HG03520 (cell line): Measurements from ENCODE around the gene ESYT2.
A peak's percentile ranks its signal among the peaks of the same experiment; 100 is the strongest.
"Not testable (repeated sequence)": the region's sequence is repeated elsewhere in the genome, so short reads cannot be mapped to it uniquely, and the experiment has no call there.

ENCODE experiments used
- ATAC-seq: cut with Tn5 transposase; IDR thresholded peaks from one replicate; pipeline ENCODE4 v1.9.1; 2021; ENCODE audit warnings: mild to moderate bottlenecking, moderate library complexity; ENCODE audit not compliant: unreplicated experiment

ESYT2 gene

GRCh38 chr7:158829342-158830210 is at the start of gene ESYT2:
TSS of gene ESYT2 (minus strand) at chr7:158829509. CDS start at chr7:158829418, 91 bp downstream.
- peak; percentile 78 for ATAC-seq

- not testable (repeated sequence) for ATAC-seq
These were observed 49.1 kb upstream of the ESYT2 start for GRCh38 chr7:158878151-158879079.

- ATAC-seq, result no peak
These were observed 47.7 kb upstream of the ESYT2 start for GRCh38 chr7:158876984-158877383.

DNA sequence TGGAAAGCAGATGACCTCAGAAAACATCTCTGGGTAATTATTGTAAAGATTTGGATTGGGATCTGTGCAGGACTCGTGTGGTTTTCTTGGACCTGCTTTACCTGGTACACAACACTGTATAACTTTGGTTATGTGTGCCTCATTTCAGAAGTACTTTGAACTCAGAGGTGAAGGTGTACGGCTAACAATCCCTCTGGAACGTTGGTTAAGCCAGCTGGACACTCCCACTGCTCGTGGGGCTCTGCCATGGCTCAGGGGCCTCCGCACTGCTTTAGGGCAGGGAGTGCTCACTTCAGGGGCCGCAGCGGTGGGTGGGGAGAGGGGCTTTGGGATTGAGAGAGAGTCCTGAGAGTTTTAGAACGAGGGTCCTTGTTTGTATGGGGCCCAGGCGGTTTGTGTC is 40.6 kb upstream of the ESYT2 start:
- no peak for ATAC-seq

GRCh38 chr7:158868764-158869410 is 39.6 kb upstream of the ESYT2 start:
- ATAC-seq, result no peak

DNA sequence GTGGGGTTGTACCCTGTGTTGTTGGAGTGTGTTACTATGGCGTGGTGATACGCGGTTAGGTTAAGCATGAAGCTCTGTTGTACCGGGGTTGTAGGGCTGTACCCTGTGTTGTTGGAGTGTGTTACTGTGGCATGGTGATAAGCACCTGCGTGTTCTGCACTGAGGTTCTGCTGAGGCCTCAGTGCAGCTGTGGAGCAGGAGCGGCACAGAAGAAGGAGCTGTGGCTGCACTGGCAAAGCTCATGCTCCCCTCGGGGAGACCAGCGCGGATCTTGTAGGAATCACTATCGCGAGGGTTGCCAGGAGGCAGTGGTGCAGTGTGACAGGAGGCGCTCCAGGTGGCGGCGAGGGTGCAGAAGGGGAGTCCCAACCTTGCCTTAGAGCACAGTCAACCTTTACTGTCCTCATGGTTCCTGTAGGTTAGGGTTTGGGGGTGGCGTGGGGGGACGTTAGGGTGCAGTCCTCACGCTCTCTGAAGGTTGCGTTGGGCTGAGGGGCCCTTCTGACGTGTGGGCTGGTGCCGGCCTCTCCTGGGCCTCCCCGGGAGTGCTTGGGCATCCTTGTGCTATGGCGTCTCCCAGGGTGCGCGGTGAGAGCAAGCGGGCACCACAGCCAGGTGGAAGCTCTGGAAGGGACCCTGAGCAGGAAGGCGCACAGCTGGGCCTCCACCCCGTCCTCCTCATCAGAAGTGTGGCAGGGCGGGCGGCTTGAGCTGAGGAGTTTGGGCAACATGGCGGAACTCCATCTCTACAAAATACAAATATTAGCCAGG is 38.1 kb upstream of the ESYT2 start:
- no peak for ATAC-seq

DNA sequence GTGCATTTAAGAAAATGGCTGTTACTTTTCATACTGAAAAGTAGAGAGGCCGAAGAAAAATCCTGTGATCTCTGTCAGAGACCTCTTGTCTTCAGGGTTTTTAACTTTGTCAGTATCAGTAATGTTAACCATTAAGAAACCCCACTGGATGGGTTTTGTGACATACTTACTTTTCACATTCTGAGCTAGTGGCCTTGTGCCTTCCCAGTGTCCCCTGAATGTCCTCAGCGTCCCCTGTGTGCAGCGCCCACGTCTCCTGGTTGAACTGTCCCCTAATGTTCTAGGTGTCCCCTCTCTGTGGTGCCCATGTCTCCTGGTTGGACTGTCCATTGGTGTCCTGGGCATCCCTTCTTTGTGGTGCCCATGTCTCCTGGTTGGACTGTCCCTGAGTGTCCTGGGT is 36.7 kb upstream of the ESYT2 start:
- ATAC-seq, result no peak

DNA sequence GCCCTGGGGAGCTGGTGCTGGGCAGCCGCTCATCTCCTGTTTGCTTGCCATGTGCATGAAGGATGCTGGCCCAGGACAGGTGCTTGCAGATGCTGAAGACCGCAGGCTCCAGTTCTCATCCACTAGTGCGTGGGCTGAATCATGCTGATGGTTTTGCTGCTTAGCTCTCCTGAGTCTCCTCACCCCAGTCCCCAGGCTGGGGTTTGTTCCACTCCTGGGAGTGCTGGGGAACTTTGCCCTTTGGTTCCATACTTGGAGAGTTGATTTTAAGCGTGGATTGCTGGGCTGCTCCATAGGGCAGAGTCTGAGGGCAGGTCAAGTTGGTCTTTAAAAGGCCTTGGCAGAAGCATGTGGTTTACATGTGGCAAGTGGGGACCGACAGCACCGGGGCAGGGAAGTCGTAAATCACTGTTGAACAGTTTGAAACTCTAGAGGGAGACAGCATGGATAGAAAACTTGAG is 36.2 kb upstream of the ESYT2 start:
- no peak for ATAC-seq

GRCh38 chr7:158864833-158865232 is 35.5 kb upstream of the ESYT2 start:
- ATAC-seq, result no peak

DNA sequence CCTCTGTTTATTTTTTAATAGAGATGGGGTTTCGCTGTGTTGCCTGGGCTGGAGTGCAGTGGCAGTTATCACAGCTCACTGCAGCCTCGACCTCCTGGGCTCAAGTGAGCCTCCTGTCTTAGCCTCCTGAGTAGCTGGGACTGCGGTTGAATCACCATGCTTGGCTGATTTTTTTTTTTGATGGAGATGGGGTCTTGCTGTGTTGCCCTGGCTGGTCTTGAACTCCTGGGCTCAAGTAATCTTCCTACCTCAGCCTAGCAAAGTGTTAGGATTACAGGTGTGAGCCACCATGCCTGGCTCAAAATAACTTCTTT is 35.2 kb upstream of the ESYT2 start:
- ATAC-seq, result no peak

DNA sequence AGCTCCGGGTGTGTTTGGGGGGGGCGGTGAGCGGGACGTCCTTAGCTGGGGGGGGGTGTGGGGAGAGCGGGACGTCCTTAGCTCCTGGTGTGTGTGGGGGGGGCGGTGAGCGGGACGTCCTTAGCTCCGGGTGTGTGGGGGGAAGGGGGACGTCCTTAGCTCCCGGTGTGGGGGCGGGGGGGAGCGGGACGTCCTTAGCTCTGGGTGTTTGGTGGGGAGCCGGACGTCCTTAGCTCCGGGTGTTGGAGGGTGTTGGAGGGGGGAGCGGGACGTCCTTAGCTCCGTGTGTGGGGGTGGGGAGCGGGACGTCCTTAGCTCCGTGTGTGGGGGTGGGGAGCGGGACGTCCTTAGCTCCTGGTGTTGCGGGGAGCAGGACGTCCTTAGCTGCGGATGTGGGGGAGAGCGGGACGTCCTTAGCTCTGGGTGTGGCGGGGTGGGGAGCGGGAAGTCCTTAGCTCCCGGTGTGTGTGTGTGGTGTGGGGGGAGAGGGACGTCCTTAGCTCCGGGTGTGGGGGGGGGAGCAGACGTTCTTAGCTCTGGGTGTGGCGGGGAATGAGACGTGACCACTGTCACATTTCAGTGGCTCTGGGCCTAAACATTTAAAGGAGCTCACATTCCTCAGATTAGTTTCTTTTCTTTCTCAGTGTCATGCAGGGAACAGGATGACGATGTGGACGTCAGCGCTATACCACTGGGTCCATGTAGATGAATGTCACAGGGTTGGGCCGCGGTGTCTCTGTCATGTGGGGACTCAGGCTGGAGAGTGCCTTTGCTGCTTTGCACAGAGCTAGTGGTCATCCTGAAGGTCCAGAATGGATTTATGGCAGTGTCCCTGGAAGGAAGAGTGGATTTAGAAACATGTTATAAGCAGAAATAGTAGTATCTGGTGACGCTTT is 34.5 kb upstream of the ESYT2 start:
- ATAC-seq, result peak; percentile 28

- peak; percentile 43 for ATAC-seq
These were observed 33.8 kb upstream of the ESYT2 start for GRCh38 chr7:158862985-158863610.

DNA sequence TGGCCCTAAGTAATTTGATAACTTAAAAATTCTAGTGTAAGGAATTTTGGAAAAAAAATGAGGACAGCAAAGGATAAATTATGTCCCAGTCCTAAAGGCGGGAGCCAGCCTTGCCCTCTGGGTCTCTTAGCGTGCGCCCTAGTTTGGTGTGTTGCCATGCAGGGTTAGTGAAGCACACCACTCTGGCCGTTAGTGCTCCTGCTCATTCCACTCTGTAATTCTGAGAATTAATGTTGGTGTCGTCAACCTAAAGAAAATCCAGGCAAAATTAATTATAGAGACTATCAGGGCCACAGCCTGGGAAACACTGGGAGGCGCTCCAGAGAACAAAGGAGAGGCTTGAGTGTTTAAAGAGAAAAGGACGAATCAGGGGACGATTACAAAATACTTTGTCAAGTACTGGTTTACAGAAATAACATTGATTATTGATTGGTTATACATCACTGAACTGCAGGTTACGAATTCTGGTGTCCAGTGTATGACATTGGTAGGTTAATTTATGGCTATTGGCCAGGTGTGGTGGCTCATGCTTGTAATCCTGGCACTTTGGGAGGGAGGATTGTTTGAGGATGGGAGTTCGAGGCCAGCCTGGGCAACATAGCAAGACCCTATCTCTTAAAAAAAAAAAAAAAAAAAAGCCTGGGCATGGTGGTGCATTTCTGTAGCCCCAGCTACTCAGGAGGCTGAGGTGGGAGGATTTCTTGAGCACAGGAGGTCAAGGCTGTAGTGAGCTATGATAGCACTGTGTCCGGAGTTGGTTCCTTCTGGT is 32.8 kb upstream of the ESYT2 start:
- no peak for ATAC-seq

DNA sequence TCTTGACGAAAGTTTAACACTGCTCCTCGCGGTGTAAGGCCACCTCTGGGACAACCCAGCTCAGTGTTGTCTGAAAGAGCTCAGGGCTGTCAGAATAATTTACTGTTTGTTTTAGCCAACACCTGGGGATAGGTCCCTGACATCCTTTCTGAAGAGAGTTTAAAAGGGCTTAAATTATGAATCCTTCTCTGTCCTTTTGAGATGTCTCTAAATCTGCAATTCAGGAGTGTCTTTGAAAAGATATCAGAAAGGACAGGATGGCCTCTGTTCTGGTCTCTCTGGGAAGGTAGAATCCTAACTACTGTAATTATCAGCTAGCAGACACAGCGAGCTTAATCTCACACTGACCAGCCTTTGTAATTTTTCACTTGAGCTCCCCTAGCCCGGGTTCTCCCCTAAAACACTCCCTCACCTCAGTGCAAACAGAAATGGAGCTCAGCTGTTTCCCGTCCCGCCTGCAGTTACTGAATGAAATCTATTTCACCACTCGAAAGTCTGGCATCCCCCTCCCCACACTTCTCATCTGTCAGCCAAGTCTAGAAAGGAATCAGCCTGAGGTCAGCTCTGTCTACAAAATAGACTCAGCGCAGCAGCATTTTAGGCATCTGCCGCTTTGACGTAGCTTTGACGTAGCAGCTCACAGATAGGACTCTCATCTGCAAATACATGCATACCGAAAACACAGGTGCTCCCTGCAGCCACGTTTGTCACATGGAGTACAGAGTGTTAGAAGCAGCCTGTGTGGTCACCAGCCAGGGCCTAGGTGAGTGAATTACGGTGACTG is 31.9 kb upstream of the ESYT2 start:
- ATAC-seq, result no peak

- no peak for ATAC-seq
These were observed 31.1 kb upstream of the ESYT2 start for GRCh38 chr7:158860394-158860793.

GRCh38 chr7:158858592-158859503 is 29.5 kb upstream of the ESYT2 start:
- no peak for ATAC-seq
